Measurements from ENCODE around the gene SSR4. TPM values are rescaled to one million over a fixed set of nuclear protein-coding genes. Genes with fewer than 3 reads are reported as not detected.
A peak's percentile ranks its signal among the peaks of the same experiment; 100 is the strongest.

SSR4 gene
- total RNA-seq, 1 donor from 2014 or later, result 297 TPM

DNA sequence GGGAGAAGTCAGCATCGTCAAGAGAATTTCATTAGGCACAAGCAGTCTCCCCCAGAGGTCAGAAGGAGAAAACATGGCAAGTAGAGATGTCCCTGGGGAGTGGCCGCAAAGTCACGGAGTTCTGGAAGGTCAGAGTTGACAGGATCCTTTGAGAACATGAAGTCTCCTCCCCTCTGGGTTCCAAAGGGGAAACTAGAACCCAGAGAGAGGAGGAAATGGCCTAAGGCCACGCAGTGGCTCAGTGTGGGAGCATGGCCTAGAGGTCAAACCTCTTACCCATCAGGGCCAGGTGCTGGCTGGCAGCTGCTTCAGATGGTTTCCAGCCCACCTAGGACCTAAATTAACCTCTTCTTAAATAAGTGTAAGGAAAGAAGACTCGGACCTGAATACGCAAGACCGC, 1.2 kb upstream of the SSR4 start:
- peaks cover 13% of the 10 kb centered on the region for H3K4me1 Mint-ChIP-seq (ENCODE audit: unreplicated experiment)
- H3K36me3 Mint-ChIP-seq (ENCODE audit: unreplicated experiment), result peaks cover 5% of the 10 kb centered on the region
- no peaks in the 10 kb centered on the region for H3K9me3 Mint-ChIP-seq (ENCODE audit: unreplicated experiment)
- H3K4me3 Mint-ChIP-seq (ENCODE audit: unreplicated experiment), result peak overlapping the region; percentile 91
- TF ChIP-seq, protein P1, sequence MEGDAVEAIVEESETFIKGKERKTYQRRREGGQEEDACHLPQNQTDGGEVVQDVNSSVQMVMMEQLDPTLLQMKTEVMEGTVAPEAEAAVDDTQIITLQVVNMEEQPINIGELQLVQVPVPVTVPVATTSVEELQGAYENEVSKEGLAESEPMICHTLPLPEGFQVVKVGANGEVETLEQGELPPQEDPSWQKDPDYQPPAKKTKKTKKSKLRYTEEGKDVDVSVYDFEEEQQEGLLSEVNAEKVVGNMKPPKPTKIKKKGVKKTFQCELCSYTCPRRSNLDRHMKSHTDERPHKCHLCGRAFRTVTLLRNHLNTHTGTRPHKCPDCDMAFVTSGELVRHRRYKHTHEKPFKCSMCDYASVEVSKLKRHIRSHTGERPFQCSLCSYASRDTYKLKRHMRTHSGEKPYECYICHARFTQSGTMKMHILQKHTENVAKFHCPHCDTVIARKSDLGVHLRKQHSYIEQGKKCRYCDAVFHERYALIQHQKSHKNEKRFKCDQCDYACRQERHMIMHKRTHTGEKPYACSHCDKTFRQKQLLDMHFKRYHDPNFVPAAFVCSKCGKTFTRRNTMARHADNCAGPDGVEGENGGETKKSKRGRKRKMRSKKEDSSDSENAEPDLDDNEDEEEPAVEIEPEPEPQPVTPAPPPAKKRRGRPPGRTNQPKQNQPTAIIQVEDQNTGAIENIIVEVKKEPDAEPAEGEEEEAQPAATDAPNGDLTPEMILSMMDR (IDR thresholded peaks at IDR 0.05), result no peak
- H3K27ac Mint-ChIP-seq (ENCODE audit: unreplicated experiment), result peak overlapping the region; percentile 92
- DNase-seq (ENCODE audit: extremely low spot score, unreplicated experiment), result no peak
- H3K27me3 Mint-ChIP-seq (ENCODE audit: unreplicated experiment), result no peaks in the 10 kb centered on the region

DNA sequence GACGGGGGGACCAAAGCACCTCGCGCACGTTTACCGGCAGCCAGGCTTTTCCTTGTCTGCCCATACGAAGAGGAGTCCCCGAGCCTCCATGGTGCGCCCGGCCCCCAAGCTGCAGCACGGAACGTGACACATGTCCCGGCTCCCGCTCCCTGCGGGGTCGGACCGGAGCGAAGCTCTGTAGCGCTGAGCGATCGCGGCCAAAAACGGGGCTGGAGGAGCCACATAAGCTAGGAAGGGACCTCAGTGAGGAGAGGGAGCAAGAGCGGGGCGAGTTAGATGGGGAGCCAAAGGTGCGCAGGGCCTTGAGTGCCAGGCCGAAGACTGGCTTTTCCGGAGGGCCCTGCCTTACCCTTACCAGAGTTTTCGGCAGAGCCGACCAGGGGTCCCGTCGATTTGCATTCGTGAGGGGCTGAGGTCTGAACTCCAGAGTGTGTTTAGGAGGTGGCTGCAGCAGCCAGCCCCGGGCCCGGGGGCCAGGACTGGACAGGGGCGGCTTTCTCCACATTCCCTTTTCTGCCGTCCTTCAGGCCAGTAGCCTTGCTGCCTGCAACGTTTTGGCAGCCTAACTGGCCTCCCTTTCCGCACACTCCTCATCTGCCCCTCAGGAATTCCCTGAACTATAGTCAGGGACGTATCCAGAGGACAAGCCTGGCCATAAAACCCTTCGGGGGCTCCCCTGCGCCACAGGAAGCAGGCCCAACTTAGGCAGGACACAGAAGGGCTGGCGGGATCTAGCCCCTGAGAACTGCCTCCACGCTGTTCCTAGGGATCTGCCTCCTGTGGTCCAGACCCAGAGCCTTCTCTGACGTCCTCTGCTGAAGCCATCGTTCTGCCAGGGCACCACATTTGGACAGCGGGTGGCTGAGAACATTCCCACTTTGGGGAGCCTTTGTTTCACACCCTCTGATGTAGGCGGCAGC, 689 bp downstream of the SSR4 start:
- Mint-ChIP-seq H3K36me3 (ENCODE audit: unreplicated experiment) (peaks cover 5% of the 10 kb centered on the region), H3K4me3 (ENCODE audit: unreplicated experiment) (peak overlapping the region; percentile 91), H3K4me1 (ENCODE audit: unreplicated experiment) (peaks cover 13% of the 10 kb centered on the region), H3K27ac (ENCODE audit: unreplicated experiment) (peak overlapping the region; percentile 64), H3K27me3 (ENCODE audit: unreplicated experiment) (no peaks in the 10 kb centered on the region), H3K9me3 (ENCODE audit: unreplicated experiment) (no peaks in the 10 kb centered on the region)
- DNase-seq (ENCODE audit: extremely low spot score, unreplicated experiment), result no peak
- TF ChIP-seq, protein P1 (IDR thresholded peaks at IDR 0.05), result no peak

- Mint-ChIP-seq H3K27me3 (ENCODE audit: unreplicated experiment) (no peaks in the 10 kb centered on the region), H3K4me3 (ENCODE audit: unreplicated experiment) (no peak overlapping the region), H3K36me3 (ENCODE audit: unreplicated experiment) (no peaks in the 10 kb centered on the region), H3K9me3 (ENCODE audit: unreplicated experiment) (no peaks in the 10 kb centered on the region), H3K4me1 (ENCODE audit: unreplicated experiment) (peaks cover 13% of the 10 kb centered on the region), H3K27ac (ENCODE audit: unreplicated experiment) (no peak overlapping the region)
- DNase-seq (ENCODE audit: extremely low spot score, unreplicated experiment), result no peak
- TF ChIP-seq, protein P1 (IDR thresholded peaks at IDR 0.05), result no peak
Measured at GRCh38 chrX:153797415-153798015, 3.0 kb downstream of the SSR4 start.

GRCh38 chrX:153799326-153799725, 4.9 kb downstream of the SSR4 start:
- DNase-seq (ENCODE audit: extremely low spot score, unreplicated experiment), result no peak
- Mint-ChIP-seq H3K9me3 (ENCODE audit: unreplicated experiment) (no peaks in the 10 kb centered on the region), H3K4me1 (ENCODE audit: unreplicated experiment) (peaks cover 8% of the 10 kb centered on the region), H3K27ac (ENCODE audit: unreplicated experiment) (no peak overlapping the region), H3K4me3 (ENCODE audit: unreplicated experiment) (no peak overlapping the region), H3K36me3 (ENCODE audit: unreplicated experiment) (no peaks in the 10 kb centered on the region), H3K27me3 (ENCODE audit: unreplicated experiment) (no peaks in the 10 kb centered on the region)
- TF ChIP-seq, protein P1 (IDR thresholded peaks at IDR 0.05), result no peak

DNA sequence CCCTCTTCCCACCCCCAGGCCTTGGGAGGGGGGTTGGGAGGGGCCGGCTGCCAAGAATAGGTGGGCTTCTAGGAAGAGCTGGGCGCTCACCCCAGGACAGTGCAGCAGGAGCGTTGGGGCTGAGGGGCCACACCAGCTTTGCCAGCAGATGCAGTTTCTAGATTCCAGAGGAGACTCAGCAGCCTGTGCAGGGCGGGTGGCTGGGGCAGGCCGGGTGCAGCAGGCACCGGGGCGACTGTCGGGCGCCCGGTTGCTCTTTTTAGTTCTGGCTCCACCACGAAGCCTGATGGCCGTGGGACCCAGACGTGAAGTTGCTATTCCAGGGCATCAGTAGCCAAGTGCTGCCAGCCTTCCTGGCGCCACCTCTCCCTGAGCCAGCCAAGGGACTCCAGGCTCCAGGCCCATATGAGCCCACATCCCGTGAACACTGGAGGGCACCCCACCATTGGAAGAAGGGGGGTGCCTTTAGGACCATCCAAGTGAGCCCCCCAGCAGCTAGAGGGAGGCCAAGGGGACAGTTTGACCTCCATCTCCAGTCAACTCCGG, 5.8 kb downstream of the SSR4 start:
- no peaks in the 10 kb centered on the region for H3K9me3 Mint-ChIP-seq (ENCODE audit: unreplicated experiment)
- H3K4me3 Mint-ChIP-seq (ENCODE audit: unreplicated experiment), result no peak overlapping the region
- no peaks in the 10 kb centered on the region for H3K36me3 Mint-ChIP-seq (ENCODE audit: unreplicated experiment)
- H3K27me3 Mint-ChIP-seq (ENCODE audit: unreplicated experiment), result no peaks in the 10 kb centered on the region
- DNase-seq (ENCODE audit: extremely low spot score, unreplicated experiment), result no peak
- H3K4me1 Mint-ChIP-seq (ENCODE audit: unreplicated experiment), result peaks cover 8% of the 10 kb centered on the region
- no peak overlapping the region for H3K27ac Mint-ChIP-seq (ENCODE audit: unreplicated experiment)
- TF ChIP-seq, protein P1 (IDR thresholded peaks at IDR 0.05), result no peak
